Trophoblast cell (in vitro differentiated cells and primary cell): ENCODE results near the gene ZNF148.
A peak's percentile ranks its signal among the peaks of the same experiment; 100 is the strongest.

Source experiments
- DNase-seq, 2 donors: peaks; one replicate each; pipeline ENCODE4 v3.0.0-alpha.2; 2016
- H2AFZ ChIP-seq: 2 replicates; pipeline ENCODE4 v1.6.1; 2013; ENCODE audit warnings: low read length, moderate library complexity, mild to moderate bottlenecking; ENCODE audit not compliant: insufficient read depth, poor library complexity
- H2AK5ac ChIP-seq: 2 replicates; pipeline ENCODE4 v1.6.1; 2013; ENCODE audit warnings: mild to moderate bottlenecking, low read length
- H2BK120ac ChIP-seq: 2 replicates; pipeline ENCODE4 v1.6.1; 2013; ENCODE audit warnings: low read length, mild to moderate bottlenecking, moderate library complexity; ENCODE audit not compliant: insufficient read depth, poor library complexity
- H2BK12ac ChIP-seq: 2 replicates; pipeline ENCODE4 v1.6.1; 2013; ENCODE audit warnings: mild to moderate bottlenecking, low read length, moderate library complexity
- H2BK5ac ChIP-seq: 2 replicates; pipeline ENCODE4 v1.6.1; 2013; ENCODE audit warnings: low read length, low read depth, moderate library complexity, mild to moderate bottlenecking; ENCODE audit not compliant: poor library complexity
- H3K14ac ChIP-seq: 2 replicates; pipeline ENCODE4 v1.6.1; 2013; ENCODE audit warnings: mild to moderate bottlenecking, low read length
- H3K18ac ChIP-seq: 2 replicates; pipeline ENCODE4 v1.6.1; 2013; ENCODE audit warnings: mild to moderate bottlenecking, low read length
- H3K23ac ChIP-seq: 2 replicates; pipeline ENCODE4 v1.6.1; 2013; ENCODE audit warnings: low read length
- H3K27ac ChIP-seq: 2 replicates; pipeline ENCODE4 v1.5.1; 2013; ENCODE audit warnings: low read depth, mild to moderate bottlenecking, inconsistent platforms, low read length, moderate library complexity
- H3K27me3 ChIP-seq: 2 replicates; pipeline ENCODE4 v1.6.1; 2013; ENCODE audit warnings: inconsistent platforms, mild to moderate bottlenecking, low read length, moderate library complexity; ENCODE audit not compliant: insufficient read depth
- H3K36me3 ChIP-seq, 2 experiments: 1 replicate in 1 of 2; 2 replicates in 1 of 2; pipeline ENCODE4 v1.6.1; 2013; ENCODE audit warnings: low read length in 2 of 2, mild to moderate bottlenecking in 2 of 2, moderate library complexity in 1 of 2; ENCODE audit not compliant: insufficient read depth in 2 of 2, control insufficient read depth in 1 of 2
- H3K4ac ChIP-seq: 2 replicates; pipeline ENCODE4 v1.6.1; 2013; ENCODE audit warnings: low read depth, mild to moderate bottlenecking, low read length, moderate library complexity
- H3K4me1 ChIP-seq, 2 experiments: 1 replicate in 1 of 2; 2 replicates in 1 of 2; pipeline ENCODE4 v1.6.1; 2013; ENCODE audit warnings: low read length in 2 of 2, mild to moderate bottlenecking in 2 of 2, moderate library complexity in 1 of 2; ENCODE audit not compliant: insufficient read depth in 2 of 2, control insufficient read depth in 1 of 2
- H3K4me2 ChIP-seq: 2 replicates; pipeline ENCODE4 v1.6.1; 2013; ENCODE audit warnings: inconsistent platforms, mild to moderate bottlenecking, low read length, moderate library complexity
- H3K4me3 ChIP-seq: 2 replicates; pipeline ENCODE4 v1.5.1; 2013; ENCODE audit warnings: mild to moderate bottlenecking, low read depth, low read length, inconsistent platforms
- H3K79me1 ChIP-seq: one replicate; pipeline ENCODE4 v1.6.1; 2013; ENCODE audit warnings: low read length
- H3K79me2 ChIP-seq: 2 replicates; pipeline ENCODE4 v1.6.1; 2013; ENCODE audit warnings: low read length, mild to moderate bottlenecking; ENCODE audit not compliant: control insufficient read depth, insufficient read depth, poor library complexity
- H3K9ac ChIP-seq: 2 replicates; pipeline ENCODE4 v1.6.1; 2013; ENCODE audit warnings: mild to moderate bottlenecking, low read length
- H3K9me3 ChIP-seq: 2 replicates; pipeline ENCODE4 v1.6.1; 2013; ENCODE audit warnings: low read depth, mild to moderate bottlenecking, control low read depth, inconsistent platforms, low read length; ENCODE audit not compliant: insufficient read depth
- H4K12ac ChIP-seq: 2 replicates; pipeline ENCODE4 v1.6.1; 2013; ENCODE audit warnings: low read depth, mild to moderate bottlenecking, low read length, moderate library complexity
- H4K8ac ChIP-seq: 2 replicates; pipeline ENCODE4 v1.6.1; 2013; ENCODE audit warnings: low read depth, mild to moderate bottlenecking, low read length, moderate library complexity
- H4K91ac ChIP-seq: one replicate; pipeline ENCODE4 v1.6.1; 2013; ENCODE audit warnings: low read depth, mild to moderate bottlenecking, low read length, moderate library complexity
- WGBS: extraction: QIAGEN DNeasy Blood & Tissue Kit; methylation state at CpG from one replicate; pipeline ENCODE4 v1.1.7; 2013; ENCODE audit warnings: missing lambda C conversion rate; ENCODE audit not compliant: insufficient read length, insufficient coverage; ENCODE audit errors: extremely low coverage; 5-methylcytosine and 5-hydroxymethylcytosine counted together

The ZNF148 gene

GRCh38 chr3:125187599-125187910, 187.6 kb downstream of the ZNF148 start:
- peaks cover 5% of the 10 kb centered on the region in 2 experiments for H3K4me1 ChIP-seq
- H3K9ac ChIP-seq, result no peak overlapping the region
- peaks cover 2% of the 10 kb centered on the region for H3K9me3 ChIP-seq
- no peaks in the 10 kb centered on the region for H3K79me2 ChIP-seq
- H2AFZ ChIP-seq, result no peak overlapping the region
- H3K4me3 ChIP-seq, result no peak overlapping the region
- H4K8ac ChIP-seq, result no peak overlapping the region
- no CpG with 5 or more reads among the region's 5 CpGs for WGBS
- no peak overlapping the region for H3K14ac ChIP-seq
- no peak overlapping the region for H4K91ac ChIP-seq
- H3K36me3 ChIP-seq, result peaks cover 2% of the 10 kb centered on the region in 2 experiments
- H4K12ac ChIP-seq, result no peak overlapping the region
- no peak overlapping the region for H3K4ac ChIP-seq
- no peak overlapping the region for H3K27ac ChIP-seq
- no peak overlapping the region for H2AK5ac ChIP-seq
- H3K79me1 ChIP-seq, result no peaks in the 10 kb centered on the region
- H3K4me2 ChIP-seq, result no peak overlapping the region
- no peak overlapping the region for H2BK12ac ChIP-seq
- no peak overlapping the region for H3K23ac ChIP-seq
- H3K27me3 ChIP-seq, result no peaks in the 10 kb centered on the region
- H3K18ac ChIP-seq, result no peak overlapping the region
- no peak for DNase-seq
- H2BK120ac ChIP-seq, result no peak overlapping the region
- no peak overlapping the region for H2BK5ac ChIP-seq

- no peak overlapping the region for H2BK5ac ChIP-seq
- H2BK12ac ChIP-seq, result no peak overlapping the region
These were observed 188.1 kb downstream of the ZNF148 start for GRCh38 chr3:125186800-125187598.

GRCh38 chr3:125186261-125186787, 188.8 kb downstream of the ZNF148 start:
- no peak for DNase-seq
- no peak overlapping the region for H2BK5ac ChIP-seq
- no peak overlapping the region for H2BK12ac ChIP-seq
- H3K18ac ChIP-seq, result no peak overlapping the region
- H3K27me3 ChIP-seq, result no peaks in the 10 kb centered on the region
- no peak overlapping the region for H2AFZ ChIP-seq
- no peak overlapping the region for H4K8ac ChIP-seq
- no peak overlapping the region for H2BK120ac ChIP-seq
- no peak overlapping the region for H3K27ac ChIP-seq
- H3K4me3 ChIP-seq, result no peak overlapping the region
- no peaks in the 10 kb centered on the region for H3K79me1 ChIP-seq
- no peaks in the 10 kb centered on the region for H3K79me2 ChIP-seq
- no peak overlapping the region for H3K9ac ChIP-seq
- H3K23ac ChIP-seq, result no peak overlapping the region
- H3K4me2 ChIP-seq, result no peak overlapping the region
- H3K36me3 ChIP-seq, result peaks cover 2% of the 10 kb centered on the region in 2 experiments
- no peak overlapping the region for H3K4ac ChIP-seq
- H2AK5ac ChIP-seq, result no peak overlapping the region
- H3K14ac ChIP-seq, result no peak overlapping the region
- no peak overlapping the region for H4K12ac ChIP-seq
- H3K9me3 ChIP-seq, result peaks cover 2% of the 10 kb centered on the region
- H4K91ac ChIP-seq, result no peak overlapping the region
- no peaks in the 10 kb centered on the region for H3K4me1 ChIP-seq
- WGBS, result no CpG with 5 or more reads among the region's 10 CpGs

More at GRCh38 chr3:125186800-125187598, 188.1 kb downstream of the ZNF148 start:
- Histone ChIP-seq H3K79me2 (no peaks in the 10 kb centered on the region), H4K91ac (no peak overlapping the region), H3K9me3 (peaks cover 2% of the 10 kb centered on the region), H3K18ac (no peak overlapping the region), H3K4me3 (no peak overlapping the region), H3K36me3 (peaks cover 2% of the 10 kb centered on the region in 2 experiments), H3K27ac (no peak overlapping the region), H3K14ac (no peak overlapping the region), H4K12ac (no peak overlapping the region), H3K4ac (no peak overlapping the region), H3K79me1 (no peaks in the 10 kb centered on the region), H2AFZ (no peak overlapping the region), H3K23ac (no peak overlapping the region), H4K8ac (no peak overlapping the region), H2BK120ac (no peak overlapping the region), H2AK5ac (no peak overlapping the region), H3K27me3 (no peaks in the 10 kb centered on the region), H3K4me1 (peaks cover 2 to 3% of the 10 kb centered on the region in 2 experiments), H3K9ac (no peak overlapping the region), H3K4me2 (no peak overlapping the region)
- WGBS, result no CpG with 5 or more reads among the region's 20 CpGs
- DNase-seq, result no peak

GRCh38 chr3:125185805-125186204, 189.3 kb downstream of the ZNF148 start:
- H3K23ac ChIP-seq, result no peak overlapping the region
- H3K14ac ChIP-seq, result no peak overlapping the region
- no peak for DNase-seq
- no peak overlapping the region for H2BK12ac ChIP-seq
- H3K9ac ChIP-seq, result no peak overlapping the region
- H2BK5ac ChIP-seq, result no peak overlapping the region
- peaks cover 2% of the 10 kb centered on the region for H3K9me3 ChIP-seq
- peaks cover 2% of the 10 kb centered on the region in 2 experiments for H3K36me3 ChIP-seq
- H3K4me1 ChIP-seq, result no peaks in the 10 kb centered on the region
- H4K91ac ChIP-seq, result no peak overlapping the region
- H3K4me3 ChIP-seq, result peak overlapping the region; percentile 31
- no peak overlapping the region for H2BK120ac ChIP-seq
- no peak overlapping the region for H3K4ac ChIP-seq
- H4K8ac ChIP-seq, result no peak overlapping the region
- H3K27me3 ChIP-seq, result no peaks in the 10 kb centered on the region
- no peak overlapping the region for H3K4me2 ChIP-seq
- no peak overlapping the region for H3K18ac ChIP-seq
- no peaks in the 10 kb centered on the region for H3K79me2 ChIP-seq
- no CpG with 5 or more reads among the region's 3 CpGs for WGBS
- no peak overlapping the region for H2AK5ac ChIP-seq
- no peak overlapping the region for H3K27ac ChIP-seq
- H4K12ac ChIP-seq, result no peak overlapping the region
- no peak overlapping the region for H2AFZ ChIP-seq
- no peaks in the 10 kb centered on the region for H3K79me1 ChIP-seq
